ENCODE data around the gene PTGDR2.
A peak's percentile ranks its signal among the peaks of the same experiment; 100 is the strongest.

PTGDR2 gene

DNA sequence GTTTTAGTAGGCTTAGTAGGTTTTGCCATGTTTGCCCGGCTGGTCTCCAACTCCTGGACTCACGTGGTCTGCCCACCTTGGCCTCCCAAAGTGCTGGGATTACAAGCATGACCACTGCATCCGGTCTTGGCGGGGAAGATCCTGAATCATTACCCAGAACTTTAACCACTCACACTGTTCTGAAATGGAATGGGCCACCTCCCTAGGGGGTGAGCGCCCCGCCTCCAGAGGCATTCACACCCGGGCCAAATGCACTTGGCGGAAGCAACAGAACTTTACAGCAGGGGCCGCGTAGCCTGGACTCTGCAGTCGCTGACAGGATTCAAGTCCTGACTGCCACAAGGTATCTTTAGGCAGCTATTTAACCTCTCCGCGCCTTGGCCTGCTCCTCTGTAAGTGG lies 8.5 kb downstream of the PTGDR2 start:
- Mint-ChIP-seq H3K36me3 (ENCODE audit: low read depth) (peaks cover 17% of the 10 kb centered on the region), H3K27ac (no peak overlapping the region), H3K27me3 (ENCODE audit: low read depth, poor library complexity) (peaks cover 3% of the 10 kb centered on the region), H3K4me3 (no peak overlapping the region), H3K9me3 (no peaks in the 10 kb centered on the region), H3K4me1 (peaks cover 48% of the 10 kb centered on the region)
- no peak for DNase-seq
- TF ChIP-seq, protein P1, sequence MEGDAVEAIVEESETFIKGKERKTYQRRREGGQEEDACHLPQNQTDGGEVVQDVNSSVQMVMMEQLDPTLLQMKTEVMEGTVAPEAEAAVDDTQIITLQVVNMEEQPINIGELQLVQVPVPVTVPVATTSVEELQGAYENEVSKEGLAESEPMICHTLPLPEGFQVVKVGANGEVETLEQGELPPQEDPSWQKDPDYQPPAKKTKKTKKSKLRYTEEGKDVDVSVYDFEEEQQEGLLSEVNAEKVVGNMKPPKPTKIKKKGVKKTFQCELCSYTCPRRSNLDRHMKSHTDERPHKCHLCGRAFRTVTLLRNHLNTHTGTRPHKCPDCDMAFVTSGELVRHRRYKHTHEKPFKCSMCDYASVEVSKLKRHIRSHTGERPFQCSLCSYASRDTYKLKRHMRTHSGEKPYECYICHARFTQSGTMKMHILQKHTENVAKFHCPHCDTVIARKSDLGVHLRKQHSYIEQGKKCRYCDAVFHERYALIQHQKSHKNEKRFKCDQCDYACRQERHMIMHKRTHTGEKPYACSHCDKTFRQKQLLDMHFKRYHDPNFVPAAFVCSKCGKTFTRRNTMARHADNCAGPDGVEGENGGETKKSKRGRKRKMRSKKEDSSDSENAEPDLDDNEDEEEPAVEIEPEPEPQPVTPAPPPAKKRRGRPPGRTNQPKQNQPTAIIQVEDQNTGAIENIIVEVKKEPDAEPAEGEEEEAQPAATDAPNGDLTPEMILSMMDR (IDR thresholded peaks at IDR 0.05) = no peak

DNA sequence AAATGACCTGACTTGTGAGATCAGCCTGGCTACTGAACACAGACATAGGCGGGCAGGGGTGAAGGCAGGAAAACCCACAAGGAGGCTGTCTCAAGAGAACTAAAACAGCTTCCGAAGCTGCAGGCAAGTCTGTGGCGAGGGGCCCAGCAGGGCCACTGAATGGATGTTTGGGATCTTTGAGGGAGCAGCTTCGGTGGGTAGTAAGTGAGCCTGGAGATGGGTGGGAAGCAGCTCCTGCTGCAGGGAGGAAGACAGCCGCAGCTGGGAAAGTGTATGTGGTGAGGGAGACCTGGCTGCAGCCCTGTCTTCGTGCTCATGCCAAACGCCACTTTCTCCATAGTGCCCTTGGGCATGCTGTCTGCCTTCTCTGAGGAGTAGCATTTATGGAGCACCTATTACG lies 10.4 kb downstream of the PTGDR2 start:
- Mint-ChIP-seq H3K27me3 (ENCODE audit: low read depth, poor library complexity) (no peaks in the 10 kb centered on the region), H3K27ac (peak overlapping the region; percentile 44), H3K9me3 (no peaks in the 10 kb centered on the region), H3K4me3 (peak overlapping the region; percentile 91), H3K4me1 (peaks cover 63% of the 10 kb centered on the region), H3K36me3 (ENCODE audit: low read depth) (peaks cover 4% of the 10 kb centered on the region)
- DNase-seq = no peak
- TF ChIP-seq, protein P1 (IDR thresholded peaks at IDR 0.05) = no peak

DNA sequence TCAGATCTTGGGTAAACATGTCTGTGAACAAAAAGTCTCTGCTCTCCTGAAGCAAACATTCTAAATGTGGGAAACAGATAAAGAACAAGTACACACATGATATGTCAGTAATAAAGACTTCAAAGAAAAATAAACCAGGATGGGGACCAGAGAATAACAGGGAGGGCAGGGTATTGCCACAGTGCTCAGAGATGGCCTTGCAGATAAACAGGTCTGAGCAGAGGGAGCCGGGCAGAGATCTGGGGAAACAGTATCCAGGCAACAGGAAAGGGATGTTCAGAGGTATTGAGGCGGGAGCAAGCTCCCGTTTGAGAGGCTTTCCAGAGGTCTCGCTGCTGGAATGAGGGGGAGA lies 10.9 kb downstream of the PTGDR2 start:
- Mint-ChIP-seq H3K4me1 (peaks cover 66% of the 10 kb centered on the region), H3K36me3 (ENCODE audit: low read depth) (peaks cover 4% of the 10 kb centered on the region), H3K4me3 (peak overlapping the region; percentile 91), H3K9me3 (no peaks in the 10 kb centered on the region), H3K27me3 (ENCODE audit: low read depth, poor library complexity) (no peaks in the 10 kb centered on the region), H3K27ac (peak overlapping the region; percentile 44)
- no peak for DNase-seq
- TF ChIP-seq, protein P1 (IDR thresholded peaks at IDR 0.05) = no peak

DNA sequence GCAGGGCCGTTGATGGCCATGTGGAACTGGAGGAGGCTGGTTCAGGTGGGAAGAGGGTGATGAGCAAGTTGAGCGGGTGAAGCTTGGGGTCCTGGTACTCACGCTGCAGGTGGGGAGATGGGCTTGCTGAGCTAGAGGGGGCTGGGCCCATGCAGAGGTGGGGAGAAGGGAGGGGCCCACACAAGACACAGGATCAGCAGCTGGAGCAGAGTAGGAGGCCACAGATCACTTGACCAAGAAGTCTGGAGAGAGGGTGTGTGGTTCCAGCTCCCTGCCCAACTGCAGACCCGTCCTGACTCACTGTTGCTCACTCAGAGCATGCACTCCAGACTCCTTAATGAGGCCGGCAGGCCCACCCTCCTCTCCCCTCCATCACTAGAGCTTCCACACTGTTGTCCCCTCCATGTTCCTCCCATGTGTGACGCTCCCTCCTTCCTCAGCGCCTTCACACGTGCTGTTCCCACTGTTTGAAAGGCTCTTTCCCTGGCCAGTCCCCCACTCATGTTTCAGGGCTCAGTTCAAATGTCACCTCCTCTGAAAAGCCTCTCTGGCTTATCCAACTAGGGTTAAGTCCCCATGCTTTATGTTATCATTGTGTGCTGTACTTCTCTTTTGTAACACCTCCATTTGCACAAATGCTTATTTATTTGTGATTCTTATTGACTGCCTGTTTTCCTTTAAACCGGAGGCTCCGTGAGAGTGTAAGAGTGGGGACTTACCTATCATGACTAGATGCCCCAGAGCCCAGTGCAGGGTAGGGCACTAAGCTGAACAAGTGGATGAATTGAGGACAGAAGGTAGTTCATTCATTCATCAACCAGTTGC lies 11.5 kb downstream of the PTGDR2 start:
- peaks cover 4% of the 10 kb centered on the region for H3K36me3 Mint-ChIP-seq (ENCODE audit: low read depth)
- TF ChIP-seq, protein P1 (IDR thresholded peaks at IDR 0.05) = no peak
- H3K4me3 Mint-ChIP-seq = peak overlapping the region; percentile 91
- H3K27ac Mint-ChIP-seq = no peak overlapping the region
- DNase-seq = no peak
- no peaks in the 10 kb centered on the region for H3K27me3 Mint-ChIP-seq (ENCODE audit: low read depth, poor library complexity)
- peaks cover 71% of the 10 kb centered on the region for H3K4me1 Mint-ChIP-seq
- H3K9me3 Mint-ChIP-seq = no peaks in the 10 kb centered on the region

DNA sequence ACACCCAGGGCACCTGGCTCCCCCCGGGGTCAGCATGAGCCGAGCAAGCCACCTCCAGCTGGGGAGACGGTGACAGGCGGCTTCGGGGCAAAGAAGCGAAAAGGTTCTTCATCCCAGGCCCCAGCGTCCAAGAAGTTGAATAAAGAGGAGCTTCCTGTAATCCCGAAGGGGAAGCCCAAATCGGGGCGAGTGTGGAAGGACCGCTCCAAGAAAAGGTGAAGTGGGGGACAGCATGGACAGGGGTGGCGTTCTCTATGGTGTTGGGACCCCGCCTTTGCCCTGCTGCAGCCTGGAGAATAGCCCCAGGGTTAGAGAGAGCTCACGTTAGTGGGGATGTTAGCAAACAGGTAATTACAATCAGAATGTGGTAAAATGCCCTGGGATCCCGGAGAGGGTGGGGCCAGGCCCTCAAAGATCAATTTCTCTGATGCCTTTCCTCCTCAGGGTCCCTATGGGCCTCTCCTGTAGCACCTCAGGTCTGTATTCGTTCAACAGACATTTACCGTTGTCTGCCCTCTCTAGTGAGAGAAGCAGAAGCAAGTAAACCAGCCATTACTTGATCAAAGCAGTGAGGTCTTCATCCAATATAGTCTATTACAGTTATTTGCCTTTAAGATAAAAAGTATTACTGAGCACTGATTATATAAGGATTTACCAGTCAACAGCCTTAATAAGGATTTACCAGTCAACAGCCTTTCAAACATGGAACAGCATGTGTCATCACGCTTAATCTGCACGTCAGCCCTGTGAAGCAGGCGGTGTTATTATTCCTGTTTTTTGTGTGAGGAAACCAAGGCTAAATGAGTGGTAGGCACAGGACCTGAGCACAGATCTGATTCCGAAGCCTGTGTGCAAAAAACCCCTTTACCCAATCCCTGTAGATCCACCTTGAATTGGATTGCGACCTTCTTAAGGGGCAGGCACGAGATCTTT lies 12.8 kb downstream of the PTGDR2 start:
- Mint-ChIP-seq H3K27me3 (ENCODE audit: low read depth, poor library complexity) (peaks cover 3% of the 10 kb centered on the region), H3K36me3 (ENCODE audit: low read depth) (peaks cover 4% of the 10 kb centered on the region), H3K27ac (peak overlapping the region; percentile 33), H3K9me3 (no peaks in the 10 kb centered on the region), H3K4me1 (peaks cover 67% of the 10 kb centered on the region), H3K4me3 (peak overlapping the region; percentile 91)
- DNase-seq = no peak
- TF ChIP-seq, protein P1 (IDR thresholded peaks at IDR 0.05) = no peak

All from nephron progenitor cell (in vitro differentiated cells).